CD4-positive, alpha-beta T cell treated with Interferon gamma for 1 hour (primary cell): ENCODE results near the gene PDGFD.

Experiments
- DNase-seq: peaks from one replicate; pipeline ENCODE4 v3.0.0-alpha.2; 2020

Gene PDGFD

DNA sequence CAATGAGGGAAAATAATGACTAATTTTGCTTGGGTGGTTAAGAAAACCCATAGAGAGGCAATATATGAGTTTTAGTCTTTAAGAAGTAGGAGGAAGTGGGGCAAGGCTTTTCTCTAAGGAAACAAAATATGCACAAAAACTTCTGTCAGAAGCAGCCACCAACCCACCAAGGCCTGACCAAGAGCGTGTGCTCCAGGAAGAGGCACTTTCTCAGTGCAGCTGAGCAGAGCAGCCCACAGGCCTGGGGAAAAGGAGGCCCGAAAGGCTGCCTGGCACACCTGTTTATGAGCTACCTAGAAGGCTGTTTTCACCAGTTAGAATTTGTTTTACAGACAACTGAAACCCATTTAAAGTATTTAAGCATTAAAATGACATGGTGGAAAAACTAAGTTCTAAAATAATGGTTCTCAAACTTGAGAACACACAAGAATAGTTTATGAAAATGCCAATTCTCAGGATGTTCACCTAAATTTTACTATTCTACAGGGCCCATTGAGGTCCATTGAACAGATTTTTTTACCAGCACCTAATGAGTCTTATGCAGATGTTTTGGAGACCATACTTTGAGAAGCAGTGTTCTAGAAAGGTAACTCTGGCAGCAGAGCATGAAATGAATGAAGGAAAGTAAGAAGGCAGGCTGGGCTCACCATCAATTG lies 288.0 kb downstream of the PDGFD start:
- DNase-seq: no peak

DNA sequence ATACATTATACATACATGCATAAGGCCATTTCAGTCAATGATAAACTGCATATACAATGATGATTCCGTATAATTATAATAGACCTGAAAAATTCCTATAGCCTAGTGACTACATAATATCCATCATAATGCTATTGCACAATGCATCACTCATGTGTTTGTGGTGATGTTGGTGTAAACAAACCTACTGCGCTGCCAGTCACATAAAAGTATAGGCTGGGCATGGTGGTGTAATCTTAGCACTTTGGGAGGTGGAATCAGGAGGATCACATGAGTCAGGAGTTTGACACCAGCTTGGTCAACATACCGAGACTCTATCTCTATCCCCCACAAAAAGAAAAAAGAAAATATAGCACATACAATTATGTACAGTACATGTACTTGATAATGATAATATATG lies 291.2 kb downstream of the PDGFD start:
- DNase-seq: no peak

DNA sequence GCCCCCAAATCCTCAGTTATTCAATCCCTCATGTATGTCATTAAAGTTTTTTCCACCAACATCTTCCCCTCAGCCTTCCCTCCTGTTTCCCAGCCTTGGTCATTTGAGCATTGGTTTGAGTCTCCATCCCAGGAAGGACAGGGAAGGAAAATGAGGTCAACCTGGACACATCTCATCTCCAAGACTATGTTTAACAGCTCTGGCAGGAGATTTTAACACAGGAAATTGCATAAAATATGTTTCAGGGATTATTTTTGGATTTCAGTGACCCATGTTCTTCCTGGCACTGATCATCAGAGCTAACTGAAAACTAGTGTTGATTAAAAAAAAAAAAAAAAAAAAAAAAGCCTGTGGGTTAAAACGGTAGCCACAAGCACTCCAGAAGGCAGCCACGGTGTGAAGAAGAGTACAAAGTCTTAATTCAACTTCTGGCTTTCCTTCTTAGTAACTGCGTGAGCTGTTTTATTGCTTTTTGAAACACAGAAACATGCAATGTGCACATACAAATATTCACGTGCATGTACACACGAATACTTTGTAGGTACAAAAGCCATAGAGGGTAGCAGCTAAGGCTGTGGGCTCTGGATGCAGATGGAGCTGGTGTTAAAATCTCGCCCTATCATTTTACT lies 291.9 kb downstream of the PDGFD start:
- DNase-seq: no peak

DNA sequence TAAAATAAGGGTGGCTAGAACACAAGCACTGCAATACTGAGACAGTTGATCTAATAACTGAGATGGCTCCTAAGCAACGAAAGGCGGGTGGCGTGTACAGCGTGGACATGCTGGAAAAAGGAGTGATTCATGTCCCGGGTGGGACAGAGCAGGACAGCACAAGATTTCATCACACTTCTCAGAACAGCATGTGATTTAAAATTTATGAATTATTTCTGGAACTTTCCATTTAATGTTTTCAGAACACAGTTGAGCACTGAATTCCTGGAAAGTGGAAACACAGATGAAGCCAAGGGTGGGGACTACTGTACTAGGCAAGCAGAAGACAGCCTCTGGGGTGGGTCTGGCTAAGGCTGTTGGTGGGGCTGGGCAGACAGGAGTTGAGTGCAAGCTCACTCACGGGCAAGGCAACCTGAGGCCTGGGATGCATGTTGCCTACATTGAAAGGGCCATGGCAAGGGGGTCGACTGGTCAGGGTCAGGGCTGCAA lies 293.1 kb downstream of the PDGFD start:
- peak; percentile 37 for DNase-seq

DNA sequence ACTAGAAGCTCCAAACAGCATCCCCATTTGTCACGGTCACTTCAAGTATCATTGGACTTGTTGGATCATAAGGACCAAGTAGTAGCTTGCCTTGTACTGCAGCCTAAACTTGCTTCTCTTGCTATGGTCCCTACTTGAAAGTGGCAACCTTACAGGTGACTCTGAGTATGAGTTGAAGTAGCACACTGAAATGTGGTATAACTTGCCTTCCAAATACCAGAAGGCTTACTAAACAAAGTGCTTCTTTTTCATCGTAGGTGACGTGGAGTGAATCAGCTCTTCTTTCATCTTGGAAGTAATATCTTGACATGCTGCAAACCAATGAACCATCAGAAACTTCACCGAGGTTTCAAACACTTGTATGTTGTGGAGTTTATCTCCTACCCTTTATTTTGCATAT lies 296.5 kb downstream of the PDGFD start:
- DNase-seq: no peak

DNA sequence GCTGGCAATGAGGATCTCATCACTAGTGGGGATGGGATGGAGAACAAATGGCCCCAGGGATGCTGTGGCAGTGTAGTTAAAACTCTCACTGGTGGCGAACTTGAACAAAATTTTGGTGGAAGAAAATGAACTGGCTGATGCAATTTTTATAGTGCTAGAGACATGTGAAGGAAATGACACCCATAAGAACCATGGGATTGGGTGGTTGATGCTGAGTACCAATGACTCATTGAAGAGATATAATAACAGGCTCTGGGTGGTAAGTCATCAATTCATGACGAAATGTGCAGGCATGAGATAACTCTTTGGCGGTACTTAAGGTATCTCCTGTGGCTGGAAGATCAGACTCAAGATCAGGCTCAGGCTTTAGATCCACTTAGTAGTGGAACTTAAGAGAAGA lies 300.4 kb downstream of the PDGFD start:
- no peak for DNase-seq

DNA sequence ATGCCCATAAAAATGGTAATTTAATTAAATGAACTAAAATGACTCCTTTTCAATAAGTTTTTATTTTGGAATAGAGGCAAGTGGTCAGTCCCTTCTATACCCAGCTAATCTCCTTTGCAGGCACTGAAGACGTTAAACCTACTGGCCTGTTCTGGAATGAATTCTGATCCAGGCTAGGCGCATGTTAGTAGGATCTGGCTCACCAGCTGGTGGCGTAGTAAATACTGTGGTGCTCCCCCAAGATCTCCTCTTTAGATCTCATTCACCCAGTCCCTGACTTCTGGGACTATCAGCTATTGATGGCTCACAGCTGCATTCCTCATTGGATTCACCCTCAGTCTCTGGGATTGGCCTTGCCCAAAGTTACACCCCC lies 301.2 kb downstream of the PDGFD start:
- no peak for DNase-seq

DNA sequence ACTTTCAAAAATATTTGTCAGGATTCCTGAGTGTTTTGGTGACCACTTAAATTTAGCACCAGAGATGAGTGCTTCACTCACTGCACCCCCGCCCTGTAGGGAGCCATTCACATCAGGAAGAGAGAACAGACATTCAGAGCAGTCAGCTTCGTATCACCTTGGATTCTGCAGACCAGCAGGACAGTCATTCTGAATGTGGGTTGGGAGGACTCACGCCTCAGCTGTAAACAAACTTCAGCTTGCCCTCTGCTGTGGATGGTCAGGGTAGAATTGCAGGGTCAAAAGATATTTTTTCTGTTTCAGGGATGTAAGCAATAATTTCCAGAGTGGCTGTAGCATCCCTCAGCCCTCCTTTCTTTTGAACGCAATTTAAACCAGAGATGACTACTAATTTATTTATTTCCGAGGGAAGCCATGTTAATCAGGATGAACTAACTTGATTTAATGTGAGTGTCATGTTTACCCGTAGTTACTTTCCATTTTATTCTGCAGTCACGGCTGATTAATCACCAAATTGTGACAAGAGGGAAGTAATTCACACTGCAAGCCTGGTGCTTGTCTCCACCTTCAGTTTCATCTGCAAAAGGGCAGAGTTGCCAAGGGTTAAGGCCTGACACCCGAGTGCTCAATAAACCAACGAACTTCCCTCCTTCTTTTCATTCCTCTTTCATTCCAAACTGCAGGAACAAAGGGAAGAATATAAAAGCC lies 301.7 kb downstream of the PDGFD start:
- no peak for DNase-seq
